ENCODE measurements around the gene GABRB2. TPM values are rescaled to one million over a fixed set of nuclear protein-coding genes. Genes with fewer than 3 reads are reported as not detected.

Gene GABRB2
- total and polyA plus RNA-seq, 2 of the 13 experiments (the other 11 are each of a cell fraction or from before 2014, with no cell fraction given): 0.01 TPM; not detected in 1

DNA sequence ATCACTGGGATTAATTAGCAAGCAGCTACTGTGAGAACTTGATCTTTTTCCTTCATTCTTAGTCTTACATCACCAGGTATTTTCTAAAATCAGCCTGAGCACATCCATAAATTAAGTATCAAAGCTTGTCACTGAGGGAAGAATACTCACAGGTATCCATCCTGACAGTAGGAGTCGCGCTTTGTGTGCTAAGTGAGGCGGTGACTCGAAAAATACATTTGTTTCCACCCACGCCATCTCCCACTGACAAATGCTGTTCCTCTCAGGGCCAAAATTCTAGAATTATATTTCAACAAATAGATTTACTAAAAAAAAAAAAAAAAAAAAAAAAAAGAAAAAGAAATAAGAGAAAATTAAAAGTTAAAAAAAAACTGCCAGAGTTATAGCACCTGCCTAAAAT, 34.1 kb upstream of the GABRB2 start:
- WGBS (ENCODE audit: low lambda C conversion rate): 16% methylated on average over 5 of the region's 5 CpGs
- no peak overlapping the region for H3K9ac ChIP-seq (ENCODE audit: insufficient read depth, low read depth, low read length)
- FAIRE-seq (no peak), ATAC-seq (no peak), DNase-seq (ENCODE audit: low spot score) (no peak)
- POLR2A ChIA-PET: no interaction called here
- no peak overlapping the region for H3K4me2 ChIP-seq (ENCODE audit: low read depth, low read length)
- H3K4me3 ChIP-seq (replicated peaks in 1 of 3; ENCODE audit: insufficient read depth in 1 of 3, low read depth in 2 of 3, low read length in 3 of 3): no peak overlapping the region
- no peaks in the 10 kb centered on the region for H3K4me1 ChIP-seq (ENCODE audit: insufficient read depth, low read length)
- intact Hi-C loops (cut with micrococcal nuclease; ENCODE audit: unreplicated experiment) (no loop called here), in situ Hi-C loops (cut with HindIII; ENCODE audit: extremely low pct_ligation_motif_present, low pct_unique_long_range_greater_than_20kb) (no loop called here)
- H3K79me2 ChIP-seq (ENCODE audit: insufficient read depth, low read length): no peaks in the 10 kb centered on the region
- BruUV-seq (replicated peaks): no TSS peak
- H3K36me3 ChIP-seq (replicated peaks in 1 of 2; ENCODE audit: control insufficient read depth in 1 of 2, insufficient read depth in 2 of 2, low read length in 2 of 2): no peaks in the 10 kb centered on the region
- H3K27ac ChIP-seq (ENCODE audit: extremely low read length, insufficient read depth, low read length): no peak overlapping the region
- H4K20me1 ChIP-seq (ENCODE audit: insufficient read depth, low read length): no peaks in the 10 kb centered on the region
- no peaks in the 10 kb centered on the region for H3K27me3 ChIP-seq (ENCODE audit: control insufficient read depth in 1 of 2, insufficient read depth in 2 of 2, low read length in 2 of 2)
- H3K9me3 ChIP-seq (ENCODE audit: low read length): no peaks in the 10 kb centered on the region
- no peak overlapping the region for H2AFZ ChIP-seq (ENCODE audit: low read length)
- CTCF ChIA-PET (ENCODE audit: low intra/inter-chr PET ratio, low total read pairs): no interaction called here
- TF ChIP-seq ZKSCAN5 (CRISPR knock-in tag; IDR thresholded peaks at IDR 0.05) (no peak), ZNF33A (CRISPR knock-in tag; IDR thresholded peaks at IDR 0.05; ENCODE audit: borderline replicate concordance) (no peak), CREB1 (IDR thresholded peaks at IDR 0.05) (no peak), CREB1 (CRISPR knock-in tag; IDR thresholded peaks at IDR 0.05) (no peak), TBX3 (IDR thresholded peaks at IDR 0.05; ENCODE audit: borderline replicate concordance) (no peak), GABPA (IDR thresholded peaks at IDR 0.05; ENCODE audit: low read depth, low read length) (no peak), GABPA (CRISPR knock-in tag; IDR thresholded peaks at IDR 0.05; ENCODE audit: low read depth) (no peak), IKZF4 (CRISPR knock-in tag; IDR thresholded peaks at IDR 0.05; ENCODE audit: borderline replicate concordance, low read depth, not compliant biosample characterization) (no peak), ZNF883 (CRISPR knock-in tag; IDR thresholded peaks at IDR 0.05; ENCODE audit: not compliant biosample characterization) (no peak), ZC3H13 (CRISPR knock-in tag; IDR thresholded peaks at IDR 0.05) (no peak), RFXANK (CRISPR knock-in tag; IDR thresholded peaks at IDR 0.05) (no peak), ZNF766 (CRISPR knock-in tag; IDR thresholded peaks at IDR 0.05; ENCODE audit: borderline replicate concordance) (no peak), AGO1 (IDR thresholded peaks at IDR 0.05; ENCODE audit: low read depth, low read length, poor library complexity, severe bottlenecking) (no peak), ZNF296 (CRISPR knock-in tag; conservative IDR thresholded peaks at IDR 0.05) (no peak)
- TF ChIP-seq, protein P1, sequence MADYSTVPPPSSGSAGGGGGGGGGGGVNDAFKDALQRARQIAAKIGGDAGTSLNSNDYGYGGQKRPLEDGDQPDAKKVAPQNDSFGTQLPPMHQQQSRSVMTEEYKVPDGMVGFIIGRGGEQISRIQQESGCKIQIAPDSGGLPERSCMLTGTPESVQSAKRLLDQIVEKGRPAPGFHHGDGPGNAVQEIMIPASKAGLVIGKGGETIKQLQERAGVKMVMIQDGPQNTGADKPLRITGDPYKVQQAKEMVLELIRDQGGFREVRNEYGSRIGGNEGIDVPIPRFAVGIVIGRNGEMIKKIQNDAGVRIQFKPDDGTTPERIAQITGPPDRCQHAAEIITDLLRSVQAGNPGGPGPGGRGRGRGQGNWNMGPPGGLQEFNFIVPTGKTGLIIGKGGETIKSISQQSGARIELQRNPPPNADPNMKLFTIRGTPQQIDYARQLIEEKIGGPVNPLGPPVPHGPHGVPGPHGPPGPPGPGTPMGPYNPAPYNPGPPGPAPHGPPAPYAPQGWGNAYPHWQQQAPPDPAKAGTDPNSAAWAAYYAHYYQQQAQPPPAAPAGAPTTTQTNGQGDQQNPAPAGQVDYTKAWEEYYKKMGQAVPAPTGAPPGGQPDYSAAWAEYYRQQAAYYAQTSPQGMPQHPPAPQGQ (CRISPR knock-in tag; IDR thresholded peaks at IDR 0.05; ENCODE audit: borderline replicate concordance): no peak
- TF ChIP-seq, protein P2, sequence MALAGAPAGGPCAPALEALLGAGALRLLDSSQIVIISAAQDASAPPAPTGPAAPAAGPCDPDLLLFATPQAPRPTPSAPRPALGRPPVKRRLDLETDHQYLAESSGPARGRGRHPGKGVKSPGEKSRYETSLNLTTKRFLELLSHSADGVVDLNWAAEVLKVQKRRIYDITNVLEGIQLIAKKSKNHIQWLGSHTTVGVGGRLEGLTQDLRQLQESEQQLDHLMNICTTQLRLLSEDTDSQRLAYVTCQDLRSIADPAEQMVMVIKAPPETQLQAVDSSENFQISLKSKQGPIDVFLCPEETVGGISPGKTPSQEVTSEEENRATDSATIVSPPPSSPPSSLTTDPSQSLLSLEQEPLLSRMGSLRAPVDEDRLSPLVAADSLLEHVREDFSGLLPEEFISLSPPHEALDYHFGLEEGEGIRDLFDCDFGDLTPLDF (CRISPR knock-in tag; IDR thresholded peaks at IDR 0.05): no peak
- TF ChIP-seq, protein P3, sequence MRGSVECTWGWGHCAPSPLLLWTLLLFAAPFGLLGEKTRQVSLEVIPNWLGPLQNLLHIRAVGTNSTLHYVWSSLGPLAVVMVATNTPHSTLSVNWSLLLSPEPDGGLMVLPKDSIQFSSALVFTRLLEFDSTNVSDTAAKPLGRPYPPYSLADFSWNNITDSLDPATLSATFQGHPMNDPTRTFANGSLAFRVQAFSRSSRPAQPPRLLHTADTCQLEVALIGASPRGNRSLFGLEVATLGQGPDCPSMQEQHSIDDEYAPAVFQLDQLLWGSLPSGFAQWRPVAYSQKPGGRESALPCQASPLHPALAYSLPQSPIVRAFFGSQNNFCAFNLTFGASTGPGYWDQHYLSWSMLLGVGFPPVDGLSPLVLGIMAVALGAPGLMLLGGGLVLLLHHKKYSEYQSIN (CRISPR knock-in tag; IDR thresholded peaks at IDR 0.05; ENCODE audit: borderline replicate concordance): no peak
- TF ChIP-seq, protein P4, sequence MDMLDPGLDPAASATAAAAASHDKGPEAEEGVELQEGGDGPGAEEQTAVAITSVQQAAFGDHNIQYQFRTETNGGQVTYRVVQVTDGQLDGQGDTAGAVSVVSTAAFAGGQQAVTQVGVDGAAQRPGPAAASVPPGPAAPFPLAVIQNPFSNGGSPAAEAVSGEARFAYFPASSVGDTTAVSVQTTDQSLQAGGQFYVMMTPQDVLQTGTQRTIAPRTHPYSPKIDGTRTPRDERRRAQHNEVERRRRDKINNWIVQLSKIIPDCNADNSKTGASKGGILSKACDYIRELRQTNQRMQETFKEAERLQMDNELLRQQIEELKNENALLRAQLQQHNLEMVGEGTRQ (IDR thresholded peaks at IDR 0.05; ENCODE audit: low read depth, low read length): no peak
- TF ChIP-seq, protein P4 (CRISPR knock-in tag; IDR thresholded peaks at IDR 0.05; ENCODE audit: borderline replicate concordance): no peak
